Esophagus muscularis mucosa (tissue), 4 donors: ENCODE measurements around the gene OR51M1.

Experiments
- EP300 ChIP-seq: sonication (generic); formaldehyde crosslinking; IDR thresholded peaks from one replicate; pipeline ENCODE4 v1.6.1; 2017; ENCODE audit warnings: antibody characterized with exemption
- POLR2A ChIP-seq: fragments of 450-650 bp; IDR thresholded peaks from one replicate; pipeline ENCODE4 v1.6.1; 2017; ENCODE audit warnings: antibody characterized with exemption, moderate library complexity, mild to moderate bottlenecking, low read depth
- POLR2AphosphoS5 ChIP-seq, 2 donors: sonication (generic); formaldehyde crosslinking; IDR thresholded peaks; one replicate each; pipeline ENCODE4 v1.6.1; 2017; ENCODE audit warnings: antibody characterized with exemption in 2 of 2
- TF ChIP-seq, protein P1 (sequence below), 3 experiments: fragments of 200-600 bp in 2 of 3; fragments of 450-650 bp in 1 of 3; sonication (generic) in 2 of 3; IDR thresholded peaks; one replicate each; pipeline ENCODE4 v1.5.1; 2017 to 2019; ENCODE audit warnings: antibody characterized with exemption in 3 of 3, mild to moderate bottlenecking in 2 of 3, moderate library complexity in 1 of 3

DNA sequence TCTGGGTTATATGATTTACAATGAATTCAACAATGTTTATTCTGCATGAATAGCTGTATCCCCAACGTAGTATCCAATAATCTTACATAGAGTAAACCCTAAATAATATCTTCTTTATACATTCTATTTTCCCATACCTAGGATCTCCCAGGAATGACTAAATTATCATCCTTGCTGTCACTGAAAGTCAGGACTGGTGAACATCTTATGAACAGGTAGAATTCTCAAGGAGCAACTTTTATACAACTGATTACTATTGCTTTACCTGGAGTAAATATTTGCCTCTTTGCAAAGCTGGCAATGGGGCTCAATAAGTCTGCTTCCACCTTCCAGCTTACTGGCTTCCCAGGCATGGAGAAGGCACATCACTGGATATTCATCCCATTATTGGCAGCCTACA is 32.4 kb upstream of the OR51M1 start, which contains the start of gene OR51B6:
- TF ChIP-seq, protein P1, sequence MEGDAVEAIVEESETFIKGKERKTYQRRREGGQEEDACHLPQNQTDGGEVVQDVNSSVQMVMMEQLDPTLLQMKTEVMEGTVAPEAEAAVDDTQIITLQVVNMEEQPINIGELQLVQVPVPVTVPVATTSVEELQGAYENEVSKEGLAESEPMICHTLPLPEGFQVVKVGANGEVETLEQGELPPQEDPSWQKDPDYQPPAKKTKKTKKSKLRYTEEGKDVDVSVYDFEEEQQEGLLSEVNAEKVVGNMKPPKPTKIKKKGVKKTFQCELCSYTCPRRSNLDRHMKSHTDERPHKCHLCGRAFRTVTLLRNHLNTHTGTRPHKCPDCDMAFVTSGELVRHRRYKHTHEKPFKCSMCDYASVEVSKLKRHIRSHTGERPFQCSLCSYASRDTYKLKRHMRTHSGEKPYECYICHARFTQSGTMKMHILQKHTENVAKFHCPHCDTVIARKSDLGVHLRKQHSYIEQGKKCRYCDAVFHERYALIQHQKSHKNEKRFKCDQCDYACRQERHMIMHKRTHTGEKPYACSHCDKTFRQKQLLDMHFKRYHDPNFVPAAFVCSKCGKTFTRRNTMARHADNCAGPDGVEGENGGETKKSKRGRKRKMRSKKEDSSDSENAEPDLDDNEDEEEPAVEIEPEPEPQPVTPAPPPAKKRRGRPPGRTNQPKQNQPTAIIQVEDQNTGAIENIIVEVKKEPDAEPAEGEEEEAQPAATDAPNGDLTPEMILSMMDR (IDR thresholded peaks at IDR 0.05), result no peak
- TF ChIP-seq POLR2AphosphoS5 (IDR thresholded peaks at IDR 0.05) (no peak), POLR2A (no peak), EP300 (no peak)
